Pancreas (tissue), 10 donors: ENCODE data around the gene LSAMP. TPM values are rescaled to one million over a fixed set of nuclear protein-coding genes. Genes with fewer than 3 reads are reported as not detected.
A peak's percentile ranks its signal among the peaks of the same experiment; 100 is the strongest.

Experiments used
- ATAC-seq, 4 donors: fragments of 200-7000 bp; cut with Tn5 transposase; one replicate each; pipeline versions ENCODE4 v1.8.0 to v1.9.1; 2020; ENCODE audit warnings: mild to moderate bottlenecking in 4 of 4, moderate library complexity in 4 of 4
- DNase-seq, 6 donors: peaks; one replicate each; pipeline ENCODE4 v3.0.0-alpha.2; 2020
- FAIRE-seq: peaks from 2 replicates; lab custom pipeline; 2012; peaks lifted over from hg19 to GRCh38; lab: Jason Lieb, UNC
- H3K27ac ChIP-seq, 4 donors: fragments of 200-600 bp; sonication (generic); 1 replicate in 3 of 4; 2 replicates in 1 of 4; pipeline versions ENCODE4 v1.5.0 to v1.8.0; 2020
- H3K27me3 ChIP-seq, 4 donors: fragments of 200-600 bp; one replicate each; pipeline ENCODE4 v1.8.0; 2021
- H3K36me3 ChIP-seq, 3 donors: fragments of 200-600 bp; sonication (generic) in 1 of 3; one replicate each; pipeline versions ENCODE4 v1.5.0 to v1.8.0; 2020 to 2021
- H3K4me1 ChIP-seq, 3 donors: fragments of 200-600 bp; one replicate each; pipeline ENCODE4 v1.8.0; 2021
- H3K4me3 ChIP-seq, 4 donors: fragments of 200-600 bp; sonication (generic) in 2 of 4; one replicate each; pipeline versions ENCODE4 v1.5.0 to v1.8.0; 2020 to 2021
- H3K9me3 ChIP-seq, 4 donors: fragments of 200-600 bp; one replicate each; pipeline ENCODE4 v1.8.0; 2021
- CTCF ChIP-seq, 4 donors: fragments of 200-600 bp; sonication (generic) in 3 of 4; IDR thresholded peaks; one replicate each; pipeline versions ENCODE4 v1.5.0 to v1.8.0; 2021; ENCODE audit warnings: antibody characterized with exemption in 4 of 4
- WGBS, 2 donors: extraction: QIAGEN DNeasy Blood & Tissue Kit; methylation state at CpG; one replicate each; pipeline ENCODE4 v1.1.7; 2013; 5-methylcytosine and 5-hydroxymethylcytosine counted together
- intact Hi-C, 3 donors: fragments of 100-400 bp; cut with DNase I; formaldehyde crosslinking; loops; one replicate each; pipeline versions ENCODE4 v1.11.1 to v1.14.2; 2022
- polyA plus RNA-seq, 2 donors: library from polyadenylated mRNA; stranded (reverse); fragments of 200-250 nt; gene quantifications; one replicate each; pipeline ENCODE4 v1.2.3, GENCODE V29; 2013
- total RNA-seq, 6 donors: library from RNA; stranded (reverse); fragmentation: NEBNext Ultra II Directional in 4 of 6; extraction: Animal tissue kit (Norgen Biotek cat#: 25700) in 4 of 6; gene quantifications; one replicate each; pipeline versions ENCODE4 v1.2.1 to v1.2.4, GENCODE V29; 2021 to 2023
- donor health status: healthy with polysubstance abuse.
- donor health status: DM: no; HTN: no; CAD: no; lungs with moderate emphysema.
- donor health status: DM: no; HTN: no; CAD: no.
- donor health status: control.
- donor health status: control.
- donor health status: Bipolar disorder and iron deficiency.
- donor health status: DM: yes; HTN: yes; CAD: no.
- donor health status: DM: no; HTN: no; CAD: no.
- donor health status: DM: no; HTN: no; CAD: no.
- donor health status: DM: yes; HTN: yes; CAD: no.

LSAMP gene
- total and polyA plus RNA-seq, 8 donors: 0.51 to 5.5 (median 1.5) TPM

- no peaks in the 10 kb centered on the region for H3K36me3 ChIP-seq
- WGBS, 2 donors: 2 to 14% methylated on average over 2 of the region's 2 CpGs
- no peak for TF ChIP-seq CTCF (IDR thresholded peaks at IDR 0.05)
- peak in 1 of 6 donors; percentile 20 for DNase-seq
- intact Hi-C loops: no loop called here
- H3K4me3 ChIP-seq: no peak overlapping the region
- H3K4me1 ChIP-seq: no peaks in the 10 kb centered on the region
- H3K27me3 ChIP-seq: peaks cover 0 to 3% (median 0%) of the 10 kb centered on the region in 4 donors
- no peaks in the 10 kb centered on the region for H3K9me3 ChIP-seq
- no peak overlapping the region for H3K27ac ChIP-seq
- ATAC-seq: no peak
- no peak for FAIRE-seq
Measured at GRCh38 chr3:116474032-116474780, 28.9 kb upstream of the LSAMP start.

GRCh38 chr3:116473602-116474001, 28.3 kb upstream of the LSAMP start:
- intact Hi-C loops: no loop called here
- Histone ChIP-seq H3K4me3 (no peak overlapping the region), H3K9me3 (no peaks in the 10 kb centered on the region), H3K27me3 (peaks cover 0 to 3% (median 0%) of the 10 kb centered on the region in 4 donors), H3K4me1 (no peaks in the 10 kb centered on the region), H3K36me3 (no peaks in the 10 kb centered on the region), H3K27ac (no peak overlapping the region)
- DNase-seq (no peak), FAIRE-seq (no peak), ATAC-seq (no peak)
- TF ChIP-seq CTCF (IDR thresholded peaks at IDR 0.05): no peak

GRCh38 chr3:116470605-116471197, 25.4 kb upstream of the LSAMP start:
- no peaks in the 10 kb centered on the region for H3K9me3 ChIP-seq
- 61% methylated on average over 4 of the region's 4 CpGs for WGBS, 2 donors
- H3K4me1 ChIP-seq: no peaks in the 10 kb centered on the region
- FAIRE-seq: no peak
- intact Hi-C loops: no loop called here
- no peak overlapping the region for H3K4me3 ChIP-seq
- TF ChIP-seq CTCF (IDR thresholded peaks at IDR 0.05): no peak
- peaks cover 0 to 3% (median 0%) of the 10 kb centered on the region in 4 donors for H3K27me3 ChIP-seq
- no peak for DNase-seq
- ATAC-seq: no peak
- no peaks in the 10 kb centered on the region for H3K36me3 ChIP-seq
- no peak overlapping the region for H3K27ac ChIP-seq

- H3K36me3 ChIP-seq: no peaks in the 10 kb centered on the region
- no peak overlapping the region for H3K27ac ChIP-seq
- no peak overlapping the region for H3K4me3 ChIP-seq
- H3K4me1 ChIP-seq: no peaks in the 10 kb centered on the region
- no peaks in the 10 kb centered on the region for H3K9me3 ChIP-seq
- peaks cover 0 to 3% (median 0%) of the 10 kb centered on the region in 4 donors for H3K27me3 ChIP-seq
- FAIRE-seq: no peak
- TF ChIP-seq CTCF (IDR thresholded peaks at IDR 0.05): no peak
- intact Hi-C loops: no loop called here
- ATAC-seq: no peak
- 49 to 53% methylated on average over 3 of the region's 3 CpGs for WGBS, 2 donors
- DNase-seq: no peak
Measured at GRCh38 chr3:116469546-116469945, 24.3 kb upstream of the LSAMP start.

GRCh38 chr3:116464276-116464798, 19.1 kb upstream of the LSAMP start:
- Histone ChIP-seq H3K4me1 (no peaks in the 10 kb centered on the region), H3K27me3 (no peaks in the 10 kb centered on the region), H3K4me3 (no peak overlapping the region), H3K27ac (no peak overlapping the region), H3K9me3 (no peaks in the 10 kb centered on the region), H3K36me3 (no peaks in the 10 kb centered on the region)
- DNase-seq (no peak), FAIRE-seq (no peak), ATAC-seq (no peak)
- no peak for TF ChIP-seq CTCF (IDR thresholded peaks at IDR 0.05)
- 36 to 52% methylated on average over 1 of the region's 1 CpG for WGBS, 2 donors
- intact Hi-C loops: no loop called here
